Putamen (tissue), 1 donor: ENCODE data around the gene NT5DC2.

Experiments
- DNase-seq: peaks from one replicate; pipeline ENCODE4 v3.0.0-alpha.2; 2016; ENCODE audit warnings: low spot score

The NT5DC2 gene

DNA sequence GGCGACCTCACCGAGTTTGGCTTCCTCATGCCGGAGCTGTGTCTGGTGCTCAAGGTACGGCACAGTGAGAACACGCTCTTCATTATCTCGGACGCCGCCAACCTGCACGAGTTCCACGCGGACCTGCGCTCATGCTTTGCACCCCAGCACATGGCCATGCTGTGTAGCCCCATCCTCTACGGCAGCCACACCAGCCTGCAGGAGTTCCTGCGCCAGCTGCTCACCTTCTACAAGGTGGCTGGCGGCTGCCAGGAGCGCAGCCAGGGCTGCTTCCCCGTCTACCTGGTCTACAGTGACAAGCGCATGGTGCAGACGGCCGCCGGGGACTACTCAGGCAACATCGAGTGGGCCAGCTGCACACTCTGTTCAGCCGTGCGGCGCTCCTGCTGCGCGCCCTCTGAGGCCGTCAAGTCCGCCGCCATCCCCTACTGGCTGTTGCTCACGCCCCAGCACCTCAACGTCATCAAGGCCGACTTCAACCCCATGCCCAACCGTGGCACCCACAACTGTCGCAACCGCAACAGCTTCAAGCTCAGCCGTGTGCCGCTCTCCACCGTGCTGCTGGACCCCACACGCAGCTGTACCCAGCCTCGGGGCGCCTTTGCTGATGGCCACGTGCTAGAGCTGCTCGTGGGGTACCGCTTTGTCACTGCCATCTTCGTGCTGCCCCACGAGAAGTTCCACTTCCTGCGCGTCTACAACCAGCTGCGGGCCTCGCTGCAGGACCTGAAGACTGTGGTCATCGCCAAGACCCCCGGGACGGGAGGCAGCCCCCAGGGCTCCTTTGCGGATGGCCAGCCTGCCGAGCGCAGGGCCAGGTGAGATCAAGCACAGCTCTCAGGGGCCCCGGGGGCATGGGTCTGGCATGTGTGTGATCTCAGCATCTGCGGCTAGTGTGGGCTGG, 45.6 kb downstream of the NT5DC2 start:
- DNase-seq = no peak

- DNase-seq = no peak
Measured at GRCh38 chr3:52487050-52487787, 46.4 kb downstream of the NT5DC2 start.

DNA sequence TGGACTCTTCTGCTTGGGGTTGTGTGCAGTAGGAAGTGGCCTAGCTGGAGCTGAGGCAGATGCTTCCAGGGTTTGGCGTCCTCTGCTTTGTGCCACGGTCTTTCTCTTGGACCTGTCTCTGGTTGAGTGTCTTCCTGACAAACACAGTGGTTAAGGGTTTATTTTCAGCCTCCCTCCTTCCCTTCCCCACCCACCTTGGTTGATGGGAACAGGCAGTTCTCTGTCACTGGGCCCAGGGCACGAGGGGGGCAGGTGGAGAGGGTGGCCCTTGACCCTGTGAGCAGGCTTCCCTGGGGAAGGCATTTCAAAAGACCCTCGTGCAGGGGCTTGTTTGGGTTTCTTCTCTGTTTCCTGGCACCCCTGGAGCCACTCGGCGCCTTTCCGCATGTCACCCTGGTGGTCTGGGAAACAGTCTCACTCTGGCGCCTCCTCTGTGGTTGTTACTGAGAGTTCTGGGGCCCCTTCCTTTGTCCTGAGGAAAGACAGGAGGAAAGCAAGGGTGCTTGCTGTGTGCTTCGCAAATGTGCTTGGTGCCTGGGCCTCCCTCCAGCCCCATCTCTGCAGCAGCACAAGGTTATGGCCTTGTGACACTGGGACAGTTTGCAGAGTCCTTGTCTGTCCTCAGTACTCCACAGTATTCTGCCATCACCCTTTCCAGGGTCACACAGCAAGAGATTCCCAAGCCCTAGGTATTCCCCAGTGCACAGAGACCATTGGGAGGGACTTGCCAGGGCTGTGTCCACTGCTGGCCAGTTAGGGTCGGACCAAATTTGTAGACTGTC, 48.8 kb downstream of the NT5DC2 start:
- no peak for DNase-seq

DNA sequence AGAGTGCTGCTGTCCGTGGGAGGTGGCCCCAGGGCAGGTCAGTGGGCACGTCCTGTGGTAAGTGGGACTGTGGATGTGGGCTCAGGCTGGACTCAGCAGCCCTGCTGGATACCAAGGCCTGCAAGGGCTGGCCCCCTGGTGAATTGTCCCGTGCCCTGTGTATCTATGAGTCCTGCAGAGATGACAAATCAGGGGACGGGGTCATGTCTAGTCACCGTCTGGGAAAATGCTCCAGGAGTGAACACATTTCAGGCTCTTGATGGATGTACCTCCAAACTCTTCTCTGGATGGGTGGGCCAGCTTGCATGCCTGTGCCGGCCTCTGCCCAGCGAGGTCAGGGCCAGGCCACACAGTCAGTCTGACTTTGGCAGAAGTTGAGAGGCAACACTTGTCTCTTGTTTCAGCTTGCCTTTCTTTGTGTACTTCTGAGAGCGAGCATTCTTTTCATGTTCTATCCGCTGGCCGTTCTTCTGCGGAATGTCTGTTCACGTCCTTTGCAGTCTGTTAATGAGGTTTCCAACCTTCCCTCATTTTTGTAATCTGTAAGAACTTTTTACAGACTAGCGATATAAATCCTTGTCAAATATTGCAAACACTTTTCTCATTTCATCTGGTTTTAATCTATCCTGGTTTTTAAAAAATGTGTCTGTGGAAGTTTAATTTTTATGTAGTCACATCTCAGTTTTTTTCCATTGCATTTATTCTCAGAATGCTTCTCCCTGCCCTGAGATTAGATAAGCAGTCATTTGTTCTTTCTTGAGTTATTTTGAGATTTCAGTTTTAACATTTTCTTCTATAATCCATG, 49.9 kb downstream of the NT5DC2 start:
- no peak for DNase-seq

- no peak for DNase-seq
Measured at GRCh38 chr3:52483081-52483480, 50.6 kb downstream of the NT5DC2 start.

- no peak for DNase-seq
Measured at GRCh38 chr3:52481819-52482521, 51.7 kb downstream of the NT5DC2 start.

GRCh38 chr3:52480768-52481715, 52.6 kb downstream of the NT5DC2 start:
- DNase-seq = peak; percentile 37

DNA sequence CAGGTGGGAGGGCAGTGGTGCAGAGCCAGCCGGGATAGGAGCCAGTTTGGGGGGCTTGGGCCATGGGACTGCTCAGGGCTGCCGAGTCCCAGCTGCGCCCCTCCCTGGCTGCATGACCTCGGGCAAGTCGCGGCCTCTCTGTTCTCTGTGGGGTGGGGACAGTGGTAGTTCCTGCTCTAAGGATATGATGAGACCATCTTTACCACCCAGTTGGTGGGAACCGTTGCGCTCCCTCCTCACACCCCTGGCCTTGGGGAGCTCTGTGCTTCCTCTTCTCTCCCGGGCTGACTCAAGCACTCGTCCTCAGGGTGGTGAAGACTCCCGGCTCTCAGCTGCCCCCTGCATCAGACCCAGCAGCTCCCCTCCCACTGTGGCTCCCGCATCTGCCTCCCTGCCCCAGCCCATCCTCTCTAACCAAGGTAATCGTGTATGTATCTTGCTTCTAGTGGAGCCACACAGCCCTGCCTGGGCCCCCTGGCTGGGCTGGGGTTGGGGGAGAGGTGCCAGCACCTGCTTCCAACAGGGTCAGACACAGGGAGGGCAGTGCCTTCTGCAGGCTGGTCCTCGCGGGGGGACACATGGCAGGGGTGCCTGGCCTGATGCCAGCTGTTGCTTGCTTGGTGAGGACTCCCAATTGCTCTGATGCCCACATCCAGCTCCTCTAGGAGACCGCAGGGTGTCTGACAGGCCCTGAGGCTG, 53.6 kb downstream of the NT5DC2 start:
- DNase-seq = no peak

DNA sequence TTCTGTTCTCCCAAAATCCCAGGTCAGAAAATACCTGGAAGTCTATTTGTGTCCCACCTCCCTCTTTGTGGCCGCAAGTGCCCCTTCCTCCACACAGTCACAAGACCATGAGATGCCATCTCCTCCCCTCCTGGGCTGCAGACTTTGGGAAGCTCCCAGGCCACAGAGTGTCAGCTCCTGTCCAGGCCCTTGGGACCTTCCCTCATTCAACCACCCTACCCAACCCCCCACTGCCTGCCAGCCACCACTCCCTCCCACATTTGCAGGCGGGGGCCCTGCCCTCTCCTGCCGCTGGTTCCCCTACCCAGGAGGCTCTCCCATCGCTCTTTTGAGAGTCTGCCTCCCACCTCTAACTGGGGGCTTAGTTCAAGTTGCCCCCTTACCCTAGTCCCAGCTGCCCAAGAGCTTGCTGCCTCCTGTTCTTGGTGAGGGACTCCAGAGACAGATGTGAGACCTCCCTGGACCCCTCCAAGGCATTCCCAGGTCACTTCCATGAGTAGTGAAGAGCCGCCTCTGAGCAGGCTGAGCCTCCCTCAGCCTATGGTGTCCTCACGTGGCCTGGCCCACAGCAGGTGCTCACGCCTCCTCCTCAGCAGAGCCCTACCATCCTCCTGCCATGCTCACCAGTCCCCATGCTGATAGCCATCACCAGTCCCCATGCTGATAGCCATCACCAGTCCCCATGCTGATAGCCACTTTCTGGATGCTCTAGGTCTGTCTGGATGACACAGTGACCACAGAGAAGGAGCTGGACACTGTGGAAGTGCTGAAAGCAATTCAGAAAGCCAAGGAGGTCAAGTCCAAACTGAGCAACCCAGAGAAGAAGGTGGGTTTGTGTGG, 54.4 kb downstream of the NT5DC2 start:
- DNase-seq = no peak

GRCh38 chr3:52477796-52478095, 55.9 kb downstream of the NT5DC2 start:
- DNase-seq = no peak

GRCh38 chr3:52477076-52477795, 56.4 kb downstream of the NT5DC2 start:
- no peak for DNase-seq
